GM23338 (cell line): Measurements from ENCODE around the gene PCK2. TPM values are rescaled to one million over a fixed set of nuclear protein-coding genes. Genes with fewer than 3 reads are reported as not detected.

Source experiments
- ATAC-seq: fragments of 200-7000 bp; cut with Tn5 transposase; 3 replicates; pipeline ENCODE4 v1.9.1; 2020
- DNase-seq: peaks from one replicate; pipeline ENCODE4 v3.0.0-alpha.2; 2015; ENCODE audit warnings: low spot score
- H2AFZ ChIP-seq: fragments of 200-600 bp; sonication (generic); 2 replicates; pipeline ENCODE4 v1.8.0; 2016; ENCODE audit warnings: antibody characterized with exemption, mild to moderate bottlenecking, moderate library complexity
- H3F3A ChIP-seq: fragments of 200-600 bp; sonication (generic); replicated peaks from 2 replicates; pipeline ENCODE4 v1.8.0; 2017; ENCODE audit warnings: antibody characterized with exemption, mixed run types, low read depth
- H3K27ac ChIP-seq: fragments of 200-600 bp; sonication (generic); 2 replicates; pipeline ENCODE4 v1.6.1; 2016; ENCODE audit warnings: low read depth
- H3K27me3 ChIP-seq: fragments of 200-600 bp; sonication (generic); 2 replicates; pipeline ENCODE4 v1.8.0; 2016; ENCODE audit warnings: mild to moderate bottlenecking, mixed run types, moderate library complexity; ENCODE audit not compliant: insufficient read depth
- H3K36me3 ChIP-seq: fragments of 200-600 bp; sonication (generic); 2 replicates; pipeline ENCODE4 v1.8.0; 2016; ENCODE audit warnings: mild to moderate bottlenecking; ENCODE audit not compliant: insufficient read depth
- H3K4me1 ChIP-seq: fragments of 200-600 bp; sonication (generic); 2 replicates; pipeline ENCODE4 v1.8.0; 2016; ENCODE audit warnings: mild to moderate bottlenecking, moderate library complexity; ENCODE audit not compliant: insufficient read depth
- H3K4me2 ChIP-seq: fragments of 200-600 bp; sonication (generic); 2 replicates; pipeline ENCODE4 v1.7.1; 2017; ENCODE audit warnings: mixed run types
- H3K4me3 ChIP-seq: fragments of 200-600 bp; sonication (generic); 2 replicates; pipeline ENCODE4 v1.6.1; 2016; ENCODE audit warnings: mixed run types
- H3K79me2 ChIP-seq: fragments of 200-600 bp; sonication (generic); replicated peaks from 2 replicates; pipeline ENCODE4 v1.8.0; 2017; ENCODE audit warnings: mild to moderate bottlenecking; ENCODE audit not compliant: insufficient read depth
- H3K9me2 ChIP-seq: fragments of 200-600 bp; sonication (generic); 2 replicates; pipeline ENCODE4 v1.8.0; 2017; ENCODE audit not compliant: insufficient read depth
- H4K20me1 ChIP-seq: fragments of 200-600 bp; sonication (generic); replicated peaks from 2 replicates; pipeline ENCODE4 v1.8.0; 2017; ENCODE audit warnings: mild to moderate bottlenecking; ENCODE audit not compliant: insufficient read depth
- H3K27ac Mint-ChIP-seq: 2 replicates; pipeline ENCODE4 v1.8.0; 2020; ENCODE audit warnings: inconsistent platforms, mild to moderate bottlenecking, moderate library complexity, mixed read lengths
- H3K27me3 Mint-ChIP-seq: 3 replicates; pipeline ENCODE4 v1.8.0; 2022; ENCODE audit warnings: low read depth, mild to moderate bottlenecking, moderate library complexity, mixed read lengths, inconsistent platforms; ENCODE audit not compliant: insufficient read depth, poor library complexity
- H3K36me3 Mint-ChIP-seq: 3 replicates; pipeline ENCODE4 v1.8.0; 2021; ENCODE audit warnings: low read depth, mild to moderate bottlenecking, inconsistent platforms, moderate library complexity, mixed read lengths
- H3K4me1 Mint-ChIP-seq: 3 replicates; pipeline ENCODE4 v1.8.0; 2020; ENCODE audit warnings: mild to moderate bottlenecking, inconsistent platforms, mixed read lengths
- H3K4me3 Mint-ChIP-seq: 3 replicates; pipeline ENCODE4 v1.8.0; 2021; ENCODE audit warnings: moderate library complexity, mild to moderate bottlenecking, inconsistent platforms, mixed read lengths
- H3K9me3 Mint-ChIP-seq: 3 replicates; pipeline ENCODE4 v1.8.0; 2020; ENCODE audit warnings: moderate library complexity, mild to moderate bottlenecking, inconsistent platforms, mixed read lengths
- ETS1 ChIP-seq: IDR thresholded peaks from 2 replicates; pipeline ENCODE4 v1.6.1; 2016; ENCODE audit warnings: antibody characterized with exemption
- EZH2phosphoT487 ChIP-seq: fragments of 200-600 bp; sonication (generic); IDR thresholded peaks from one replicate; pipeline ENCODE4 v1.8.1; 2018; ENCODE audit warnings: antibody characterized with exemption; ENCODE audit not compliant: unreplicated experiment
- JUNB ChIP-seq: IDR thresholded peaks from one replicate; pipeline ENCODE4 v1.6.1; 2016; ENCODE audit warnings: antibody characterized with exemption; ENCODE audit not compliant: unreplicated experiment
- NANOG ChIP-seq: IDR thresholded peaks from 2 replicates; pipeline ENCODE4 v1.6.1; 2016; ENCODE audit warnings: antibody characterized with exemption, borderline replicate concordance
- POLR2AphosphoS5 ChIP-seq: IDR thresholded peaks from 2 replicates; pipeline ENCODE4 v1.6.1; 2016; ENCODE audit warnings: antibody characterized with exemption, low read depth
- REST ChIP-seq: IDR thresholded peaks from one replicate; pipeline ENCODE4 v1.6.1; 2018; ENCODE audit warnings: antibody characterized with exemption; ENCODE audit not compliant: unreplicated experiment
- STAT1 ChIP-seq: IDR thresholded peaks from one replicate; pipeline ENCODE4 v1.6.1; 2016; ENCODE audit warnings: antibody characterized with exemption; ENCODE audit not compliant: unreplicated experiment
- ZNF114 ChIP-seq: fragments of 250-450 bp; sonication (Bioruptor Pico); IDR thresholded peaks from 2 replicates; pipeline ENCODE4 v1.5.0; 2020; ENCODE audit warnings: mild to moderate bottlenecking, moderate library complexity
- ZNF331 ChIP-seq: fragments of 250-450 bp; sonication (Bioruptor Pico); IDR thresholded peaks from 2 replicates; pipeline ENCODE4 v1.5.0; 2020; ENCODE audit warnings: low read depth, mild to moderate bottlenecking, moderate library complexity
- polyA plus RNA-seq: library from polyadenylated mRNA; unstranded; fragments of >200 nt; fragmentation: Nextera tagmentation; extraction: Ambion mirVana; gene quantifications from 2 replicates; pipeline ENCODE4 v1.2.1, GENCODE V29; 2016
- total RNA-seq: library from RNA; depleted of rRNA; stranded (reverse); fragments of >200 nt; shearing (Covaris generic); gene quantifications from 2 replicates; pipeline ENCODE4 v1.2.3, GENCODE V29; 2014
- TF ChIP-seq, protein P1 (sequence below), 2 experiments: fragments of 200-600 bp in 1 of 2; sonication (generic) in 1 of 2; conservative IDR thresholded peaks; 2 replicates each; pipeline versions ENCODE4 v1.5.1 to v1.6.1; 2016 to 2017; ENCODE audit warnings: antibody characterized with exemption in 2 of 2, low read depth in 2 of 2, mild to moderate bottlenecking in 2 of 2, moderate library complexity in 1 of 2

Gene PCK2
- total and polyA plus RNA-seq, 2 experiments from 2014 or later, result 53.5 to 103 TPM

GRCh38 chr14:24082411-24083080 is 11.6 kb upstream of the PCK2 start:
- Histone ChIP-seq H3K27me3 (peaks cover 14% of the 10 kb centered on the region; the same call in 1 of the 2 replicates), H3K4me2 (peak overlapping the region; percentile 95; the same call in 1 of the 2 replicates), H3K4me1 (peaks cover 19% of the 10 kb centered on the region), H3K9me2 (no peaks in the 10 kb centered on the region), H3F3A (peaks cover 15% of the 10 kb centered on the region; the same call in 1 of the 2 replicates), H4K20me1 (no peaks in the 10 kb centered on the region), H3K4me3 (peak overlapping the region; percentile 83; the same call in 1 of the 2 replicates), H3K27ac (no peak overlapping the region), H2AFZ (no peak overlapping the region; the same call in 1 of the 2 replicates), H3K36me3 (no peaks in the 10 kb centered on the region), H3K79me2 (no peaks in the 10 kb centered on the region)
- Mint-ChIP-seq H3K4me3 (peak overlapping the region; percentile 76), H3K27ac (no peak overlapping the region), H3K4me1 (peaks cover 34% of the 10 kb centered on the region), H3K27me3 (peaks cover 36% of the 10 kb centered on the region), H3K9me3 (no peaks in the 10 kb centered on the region), H3K36me3 (no peaks in the 10 kb centered on the region; the same call in 2 of the 3 replicates)
- ATAC-seq (no peak), DNase-seq (no peak)
- no peak for TF ChIP-seq STAT1
- TF ChIP-seq JUNB, result no peak
- TF ChIP-seq, protein P1, sequence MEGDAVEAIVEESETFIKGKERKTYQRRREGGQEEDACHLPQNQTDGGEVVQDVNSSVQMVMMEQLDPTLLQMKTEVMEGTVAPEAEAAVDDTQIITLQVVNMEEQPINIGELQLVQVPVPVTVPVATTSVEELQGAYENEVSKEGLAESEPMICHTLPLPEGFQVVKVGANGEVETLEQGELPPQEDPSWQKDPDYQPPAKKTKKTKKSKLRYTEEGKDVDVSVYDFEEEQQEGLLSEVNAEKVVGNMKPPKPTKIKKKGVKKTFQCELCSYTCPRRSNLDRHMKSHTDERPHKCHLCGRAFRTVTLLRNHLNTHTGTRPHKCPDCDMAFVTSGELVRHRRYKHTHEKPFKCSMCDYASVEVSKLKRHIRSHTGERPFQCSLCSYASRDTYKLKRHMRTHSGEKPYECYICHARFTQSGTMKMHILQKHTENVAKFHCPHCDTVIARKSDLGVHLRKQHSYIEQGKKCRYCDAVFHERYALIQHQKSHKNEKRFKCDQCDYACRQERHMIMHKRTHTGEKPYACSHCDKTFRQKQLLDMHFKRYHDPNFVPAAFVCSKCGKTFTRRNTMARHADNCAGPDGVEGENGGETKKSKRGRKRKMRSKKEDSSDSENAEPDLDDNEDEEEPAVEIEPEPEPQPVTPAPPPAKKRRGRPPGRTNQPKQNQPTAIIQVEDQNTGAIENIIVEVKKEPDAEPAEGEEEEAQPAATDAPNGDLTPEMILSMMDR (conservative IDR thresholded peaks at IDR 0.05; ENCODE audit: low read depth in 2 of 2), result no peak
- no peak for TF ChIP-seq EZH2phosphoT487
- no peak for TF ChIP-seq NANOG
- TF ChIP-seq ETS1, result no peak
- no peak for TF ChIP-seq ZNF114 (CRISPR knock-in tag)
- no peak for TF ChIP-seq POLR2AphosphoS5
- TF ChIP-seq REST, result no peak
- TF ChIP-seq ZNF331 (CRISPR knock-in tag), result no peak
